A549 (cell line): ENCODE data around the gene SRRM2. TPM values are rescaled to one million over a fixed set of nuclear protein-coding genes. Genes with fewer than 3 reads are reported as not detected.

Experiments used
- ATAC-seq, 2 experiments: fragments of 200-7000 bp in 1 of 2; fragments of >200 bp in 1 of 2; cut with Nextera tagmentation in 1 of 2; cut with Tn5 transposase in 1 of 2; 3 replicates each; pipeline versions ENCODE4 v1.8.0 to v1.9.1; 2018 to 2020; ENCODE audit warnings: mild to moderate bottlenecking in 1 of 2, moderate library complexity in 1 of 2
- CTCF ChIA-PET: fragments of 300-600 bp; sonication (Branson Sonifier 250); formaldehyde crosslinking; extraction: SDS; loops from one replicate; lab custom pipeline; 2021; ENCODE audit warnings: antibody characterized with exemption, inconsistent platforms; lab: Yijun Ruan, JAX
- POLR2A ChIA-PET: fragments of 350-600 bp; formaldehyde crosslinking; extraction: SDS; loops from one replicate; lab custom pipeline; 2021; ENCODE audit warnings: antibody characterized with exemption, inconsistent platforms; lab: Yijun Ruan, JAX
- DNase-seq, 2 experiments: peaks; one replicate each; pipeline versions ENCODE4 v3.0.0 to v3.0.0-alpha.2; 2011 to 2016; ENCODE audit warnings: low read depth in 1 of 2, low spot score in 1 of 2
- FAIRE-seq: peaks from 2 replicates; lab custom pipeline; 2011; peaks lifted over from hg19 to GRCh38; lab: Jason Lieb, UNC
- H3K27ac ChIP-seq, 2 experiments: fragments of >200 bp; sonication (Bioruptor Twin); formaldehyde crosslinking; 3 replicates each; pipeline ENCODE4 v1.5.1; 2016 to 2017
- H3K4me1 ChIP-seq: fragments of >200 bp; sonication (Bioruptor Twin); formaldehyde crosslinking; 3 replicates; pipeline ENCODE4 v1.6.1; 2016
- H3K4me2 ChIP-seq: fragments of >200 bp; sonication (Bioruptor Twin); formaldehyde crosslinking; 3 replicates; pipeline ENCODE4 v1.6.1; 2016
- H3K4me3 ChIP-seq: fragments of >200 bp; sonication (Bioruptor Twin); formaldehyde crosslinking; 3 replicates; pipeline ENCODE4 v1.5.1; 2016
- H3K9me3 ChIP-seq: fragments of >200 bp; sonication (Bioruptor Twin); formaldehyde crosslinking; 3 replicates; pipeline ENCODE4 v1.6.1; 2016
- ATOH8 ChIP-seq: fragments of 250-450 bp; sonication (Bioruptor Pico); IDR thresholded peaks from 2 replicates; pipeline ENCODE4 v1.5.0; 2020; ENCODE audit warnings: low read depth, mild to moderate bottlenecking, moderate library complexity
- CBX8 ChIP-seq: fragments of 200-600 bp; sonication (generic); IDR thresholded peaks from 2 replicates; pipeline ENCODE4 v1.6.1; 2016
- CEBPB ChIP-seq, 2 experiments: fragments of >200 bp in 1 of 2; sonication (Bioruptor Twin) in 1 of 2; formaldehyde crosslinking in 1 of 2; IDR thresholded peaks; 2 replicates each; pipeline ENCODE4 v1.6.1; 2012 to 2016
- CTCF ChIP-seq: fragments of >200 bp; sonication (Bioruptor Twin); formaldehyde crosslinking; IDR thresholded peaks from 3 replicates; pipeline ENCODE4 v1.5.1; 2016
- EHF ChIP-seq: fragments of 250-450 bp; sonication (Bioruptor Pico); IDR thresholded peaks from 2 replicates; pipeline ENCODE4 v1.5.0; 2020; ENCODE audit warnings: mild to moderate bottlenecking
- ELK1 ChIP-seq: fragments of 150-350 bp; IDR thresholded peaks from 2 replicates; pipeline ENCODE4 v1.6.1; 2014; ENCODE audit warnings: low read depth, mild to moderate bottlenecking, low read length
- EP300 ChIP-seq, 2 experiments: fragments of >200 bp; sonication (Bioruptor Twin); formaldehyde crosslinking; IDR thresholded peaks; 2 replicates in 1 of 2; 3 replicates in 1 of 2; pipeline ENCODE4 v1.6.1; 2016 to 2017
- ESRRA ChIP-seq: fragments of 150-350 bp; IDR thresholded peaks from 2 replicates; pipeline ENCODE4 v1.6.1; 2014; ENCODE audit warnings: mild to moderate bottlenecking, low read length, borderline replicate concordance
- FOSL2 ChIP-seq, 2 experiments: fragments of 450-650 bp in 1 of 2; fragments of >200 bp in 1 of 2; sonication (Bioruptor Twin) in 1 of 2; formaldehyde crosslinking; IDR thresholded peaks; 2 replicates each; pipeline versions ENCODE4 v1.5.0 to v1.6.1; 2016 to 2020; ENCODE audit warnings: mild to moderate bottlenecking in 1 of 2, moderate library complexity in 1 of 2
- FOXS1 ChIP-seq: fragments of 250-450 bp; sonication (Bioruptor Pico); IDR thresholded peaks from 2 replicates; pipeline ENCODE4 v1.5.0; 2020; ENCODE audit warnings: mild to moderate bottlenecking, moderate library complexity
- GATA3 ChIP-seq: IDR thresholded peaks from 2 replicates; pipeline ENCODE4 v1.6.1; 2012; ENCODE audit warnings: borderline replicate concordance
- HDAC2 ChIP-seq: fragments of 200-600 bp; sonication (generic); IDR thresholded peaks from 2 replicates; pipeline ENCODE4 v1.6.1; 2016
- HEYL ChIP-seq: fragments of 250-450 bp; sonication (Bioruptor Pico); IDR thresholded peaks from 2 replicates; pipeline ENCODE4 v1.8.0; 2021; ENCODE audit warnings: mild to moderate bottlenecking, moderate library complexity
- HMGXB4 ChIP-seq: fragments of 250-450 bp; sonication (Bioruptor Pico); IDR thresholded peaks from 2 replicates; pipeline ENCODE4 v1.5.0; 2021; ENCODE audit warnings: mild to moderate bottlenecking, moderate library complexity, borderline replicate concordance
- HOXB5 ChIP-seq: fragments of 250-450 bp; sonication (Bioruptor Pico); IDR thresholded peaks from 2 replicates; pipeline ENCODE4 v1.5.0; 2020; ENCODE audit warnings: mild to moderate bottlenecking, moderate library complexity
- JUN ChIP-seq, 2 experiments: fragments of >200 bp; sonication (Bioruptor Twin); formaldehyde crosslinking; IDR thresholded peaks; 2 replicates in 1 of 2; 3 replicates in 1 of 2; pipeline ENCODE4 v1.6.1; 2016 to 2017
- JUNB ChIP-seq: fragments of >200 bp; sonication (Bioruptor Twin); formaldehyde crosslinking; IDR thresholded peaks from 2 replicates; pipeline ENCODE4 v1.6.1; 2016
- KDM1A ChIP-seq: fragments of 200-600 bp; sonication (generic); IDR thresholded peaks from 2 replicates; pipeline ENCODE4 v1.6.1; 2016; ENCODE audit warnings: low read depth, mild to moderate bottlenecking
- MAX ChIP-seq: IDR thresholded peaks from 2 replicates; pipeline ENCODE4 v1.6.1; 2012
- MAZ ChIP-seq: fragments of 150-350 bp; IDR thresholded peaks from 2 replicates; pipeline ENCODE4 v1.6.1; 2014; ENCODE audit warnings: antibody characterized with exemption, low read depth, low read length, borderline replicate concordance
- MYC ChIP-seq: IDR thresholded peaks from 2 replicates; pipeline ENCODE4 v1.6.1; 2012; ENCODE audit warnings: mild to moderate bottlenecking, inconsistent platforms, low read length, improper control_type of control experiment, borderline replicate concordance
- NR3C1 ChIP-seq: fragments of >200 bp; sonication (Bioruptor Twin); formaldehyde crosslinking; IDR thresholded peaks from 3 replicates; pipeline ENCODE4 v1.6.1; 2017
- POLR2AphosphoS2 ChIP-seq: conservative IDR thresholded peaks from 2 replicates; pipeline ENCODE4 v1.6.1; 2012; ENCODE audit warnings: low read length, improper control_type of control experiment, inconsistent platforms
- RARB ChIP-seq: fragments of 250-450 bp; sonication (Bioruptor Pico); IDR thresholded peaks from 2 replicates; pipeline ENCODE4 v1.8.0; 2021; ENCODE audit warnings: mild to moderate bottlenecking, moderate library complexity
- RCOR1 ChIP-seq: fragments of 150-350 bp; IDR thresholded peaks from 2 replicates; pipeline ENCODE4 v1.6.1; 2014; ENCODE audit warnings: antibody characterized with exemption, low read length, low read depth
- SMC3 ChIP-seq: fragments of >200 bp; sonication (Bioruptor Twin); formaldehyde crosslinking; IDR thresholded peaks from 3 replicates; pipeline ENCODE4 v1.6.1; 2018; ENCODE audit warnings: inconsistent platforms
- SREBF2 ChIP-seq: fragments of 450-650 bp; IDR thresholded peaks from 2 replicates; pipeline ENCODE4 v1.6.1; 2014; ENCODE audit warnings: mild to moderate bottlenecking, moderate library complexity
- TFCP2L1 ChIP-seq: fragments of 250-450 bp; sonication (Bioruptor Pico); IDR thresholded peaks from 2 replicates; pipeline ENCODE4 v1.5.0; 2021; ENCODE audit warnings: mild to moderate bottlenecking
- ZC3H11A ChIP-seq: fragments of 450-650 bp; IDR thresholded peaks from 2 replicates; pipeline ENCODE4 v1.6.1; 2014; ENCODE audit warnings: antibody characterized with exemption, mild to moderate bottlenecking
- ZFP36 ChIP-seq: fragments of 450-650 bp; IDR thresholded peaks from 2 replicates; pipeline ENCODE4 v1.6.1; 2014; ENCODE audit warnings: borderline replicate concordance; ENCODE audit not compliant: partially characterized antibody
- WGBS: methylation state at CpG from one replicate; pipeline ENCODE4 v1.1.6; 2017; ENCODE audit errors: missing lambda C conversion rate; 5-methylcytosine and 5-hydroxymethylcytosine counted together
- polyA plus RNA-seq, 4 experiments: library from polyadenylated mRNA; depleted of rRNA in 3 of 4; stranded (reverse); fragments of >200 nt; fragmentation: RNase III in 1 of 4; extraction: RNeasy Plus Mini Kit Qiagen cat#74134 plus additional on column Dnase treatment in 1 of 4; gene quantifications; 2 replicates in 3 of 4; 3 replicates in 1 of 4; pipeline ENCODE4 v1.2.3, GENCODE V29; 2011 to 2017

The SRRM2 gene
- polyA plus RNA-seq, 2 of the 4 experiments (the other 2 are of a cell fraction), result 167 to 512 TPM

DNA sequence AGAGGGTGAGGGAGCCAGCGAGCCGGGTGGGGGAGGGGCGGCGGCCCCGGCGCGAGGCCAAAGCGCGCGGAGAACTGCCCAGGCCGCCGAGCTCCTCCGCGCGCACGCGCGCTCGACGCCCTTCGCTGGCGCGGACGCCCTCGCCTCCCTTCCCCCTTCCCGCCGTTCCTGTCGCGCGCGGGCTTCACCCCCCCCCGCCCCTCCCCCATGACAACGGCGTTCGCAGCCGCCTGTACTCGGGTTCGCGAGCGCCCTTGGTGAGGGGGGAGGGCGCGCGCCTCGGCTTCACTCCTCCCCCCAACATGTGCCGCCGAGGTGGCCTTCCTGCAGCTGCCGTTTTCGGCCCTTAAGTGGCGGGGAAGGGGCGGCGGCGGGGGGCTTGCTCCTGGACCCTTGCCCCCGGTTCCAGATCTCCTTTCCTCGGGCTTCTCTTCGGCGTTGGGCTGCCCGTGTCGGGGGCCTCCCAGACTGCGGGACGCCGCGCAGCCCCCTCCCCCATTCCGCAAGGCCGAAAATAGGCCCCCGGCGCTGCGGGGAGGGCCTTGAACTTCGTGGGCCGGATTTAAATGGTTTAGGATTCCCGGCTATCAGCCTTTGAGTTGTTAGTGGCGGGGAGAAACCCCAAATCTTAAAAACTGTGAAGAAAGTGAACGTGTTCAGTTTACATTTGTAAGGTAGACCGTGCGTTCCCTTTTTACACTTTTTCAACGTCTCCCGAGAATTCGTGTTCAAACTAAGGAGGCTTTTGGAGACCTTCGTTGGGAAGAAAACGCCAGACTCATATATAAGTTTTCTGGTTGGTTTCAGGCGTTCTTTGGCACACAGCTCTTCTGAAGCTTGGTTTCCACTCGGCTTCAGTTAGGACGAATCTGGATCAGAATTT lies 653 bp downstream of the SRRM2 start (continued):
- TF ChIP-seq HDAC2 (0 out of 2 replicates have a peak, but pooled peaks have one; percentile 40), TFCP2L1 (CRISPR knock-in tag) (no peak), HEYL (no peak), MAZ (no peak), HMGXB4 (CRISPR knock-in tag) (no peak), ZFP36 (no peak), HOXB5 (CRISPR knock-in tag) (peak; percentile 58; the same call in 1 of the 2 replicates), FOXS1 (CRISPR knock-in tag) (no peak), EP300 (IDR thresholded peaks at IDR 0.05) (peak in 1 of 2 experiments; percentile 12; a peak in 1 of 5 replicates), ZC3H11A (no peak), MYC (peak; percentile 92; the same call in 1 of the 2 replicates), GATA3 (no peak), NR3C1 (no peak), RCOR1 (no peak), JUN (IDR thresholded peaks at IDR 0.05) (peak in 1 of 2 experiments; percentile 70; a peak in 2 of 5 replicates), ESRRA (no peak), CTCF (no peak), MAX (peak; percentile 92), SREBF2 (no peak), SMC3 (peak; percentile 16; the same call in 1 of the 3 replicates)

DNA sequence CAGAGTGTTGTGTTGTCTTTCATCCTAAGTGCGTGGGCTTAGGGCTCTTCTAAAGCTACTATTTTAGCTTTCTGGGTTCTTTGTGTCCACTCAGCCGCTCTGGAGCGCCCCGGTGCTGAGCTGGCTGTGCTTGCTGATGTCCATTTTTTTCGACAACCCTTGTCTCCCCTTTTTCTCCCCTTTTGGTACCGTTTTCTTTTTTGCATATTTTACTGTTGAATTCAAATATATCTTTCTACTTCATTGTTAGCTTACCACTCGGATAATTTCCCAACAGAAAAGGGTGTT lies 1.2 kb downstream of the SRRM2 start:
- peaks cover 5% of the 10 kb centered on the region; the same call in 1 of the 3 replicates for H3K9me3 ChIP-seq

DNA sequence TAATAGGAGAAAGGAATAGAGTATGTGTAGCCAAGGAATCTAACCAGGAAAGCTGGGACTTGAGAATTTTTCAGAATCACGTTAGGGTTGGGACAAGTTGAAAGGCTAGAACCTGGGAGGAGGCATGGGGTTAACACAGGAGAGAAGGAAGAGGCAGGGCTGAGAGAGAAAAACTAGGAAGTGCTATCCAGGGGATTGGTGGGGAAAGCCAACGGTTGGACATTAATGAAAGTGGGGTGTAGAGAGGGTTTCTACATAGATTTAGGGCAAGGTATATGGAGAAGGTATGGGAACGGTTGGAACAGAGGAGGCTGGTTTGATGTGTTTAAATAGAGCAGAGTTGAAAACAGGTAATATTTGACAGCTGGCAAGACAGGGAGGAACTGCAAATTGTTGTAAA lies 2.7 kb downstream of the SRRM2 start:
- TF ChIP-seq TFCP2L1 (CRISPR knock-in tag) (no peak), ATOH8 (CRISPR knock-in tag) (no peak), HDAC2 (no peak), JUN (IDR thresholded peaks at IDR 0.05) (no peak), HEYL (no peak), POLR2AphosphoS2 (no peak), JUNB (no peak), CBX8 (no peak), FOSL2 (IDR thresholded peaks at IDR 0.05) (no peak), FOSL2 (CRISPR knock-in tag; IDR thresholded peaks at IDR 0.05) (no peak), NR3C1 (no peak), EHF (CRISPR knock-in tag) (no peak), ELK1 (no peak), MAX (no peak), KDM1A (no peak), RARB (no peak), EP300 (IDR thresholded peaks at IDR 0.05) (no peak), HOXB5 (CRISPR knock-in tag) (no peak)
- TF ChIP-seq, all 56 proteins: peak for 0
- CTCF ChIA-PET, result no interaction called here
- no peak for ATAC-seq
- no peak for DNase-seq
- Histone ChIP-seq H3K27ac (no peak overlapping the region), H3K4me1 (peaks cover 33% of the 10 kb centered on the region), H3K4me3 (peak overlapping the region; percentile 75; the same call in 2 of the 3 replicates), H3K4me2 (peak overlapping the region; percentile 94), H3K9me3 (peaks cover 5% of the 10 kb centered on the region; the same call in 1 of the 3 replicates)
- 66% methylated on average over 3 of the region's 3 CpGs for WGBS
- FAIRE-seq, result no peak
- POLR2A ChIA-PET, result interaction anchor here (1.5 kb wide), 1 partner anchor 17 kb away, joined by 3 read pairs; no protein-coding TSS in a partner anchor

More for the DNA sequence above, 1.2 kb downstream of the SRRM2 start:
- POLR2A ChIA-PET, result interaction anchor here (0.7 to 1.3 kb wide), 3 partner anchors 17 to 129 kb away, joined by 3 to 8 read pairs (median 6); partner anchors contain the start of genes FLYWCH2 and KCTD5
- H3K27ac ChIP-seq, result peak overlapping the region; percentile 98 to 100
- peaks cover 33% of the 10 kb centered on the region for H3K4me1 ChIP-seq
- ATAC-seq (no peak), DNase-seq (no peak), FAIRE-seq (no peak)
- no peak for TF ChIP-seq CEBPB (IDR thresholded peaks at IDR 0.05)
- CTCF ChIA-PET, result interaction anchor here (0.9 to 2.2 kb wide), 7 partner anchors 9 to 114 kb away, joined by 3 to 9 read pairs (median 4); no protein-coding TSS in a partner anchor
- WGBS, result 1% methylated on average over 7 of the region's 7 CpGs
- H3K4me2 ChIP-seq, result peak overlapping the region; percentile 94
- peak overlapping the region; percentile 75 for H3K4me3 ChIP-seq
